Lower leg skin (tissue), 4 donors: Measurements from ENCODE around the gene CEP44. TPM values are rescaled to one million over a fixed set of nuclear protein-coding genes. Genes with fewer than 3 reads are reported as not detected.

Source experiments
- DNase-seq, 2 donors: peaks; one replicate each; pipeline ENCODE4 v3.0.0-alpha.2; 2019; ENCODE audit warnings: low spot score in 2 of 2
- H3K4me3 ChIP-seq: fragments of 200-600 bp; sonication (generic); 2 replicates; pipeline ENCODE4 v1.5.1; 2017; ENCODE audit warnings: mild to moderate bottlenecking, low read depth; ENCODE audit not compliant: poor library complexity, severe bottlenecking
- POLR2A ChIP-seq, 2 donors: fragments of 450-650 bp; IDR thresholded peaks; one replicate each; pipeline ENCODE4 v1.6.1; 2016 to 2017; ENCODE audit warnings: antibody characterized with exemption in 2 of 2, mild to moderate bottlenecking in 1 of 2, moderate library complexity in 1 of 2
- WGBS, 2 donors: methylation state at CpG; one replicate each; pipeline ENCODE4 v1.1.5; 2018; 5-methylcytosine and 5-hydroxymethylcytosine counted together
- intact Hi-C: fragments of 100-400 bp; cut with DNase I; formaldehyde crosslinking; loops from one replicate; pipeline ENCODE4 v1.15.0; 2023; ENCODE audit warnings: low total_unique reads
- total RNA-seq, 4 donors: library from RNA; depleted of rRNA; stranded (reverse); fragments of >200 nt; gene quantifications; one replicate each; pipeline ENCODE4 v1.1.0, GENCODE V29; 2016
- TF ChIP-seq, protein P1 (sequence below), 3 donors: fragments of 450-650 bp; IDR thresholded peaks; one replicate each; pipeline ENCODE4 v1.5.1; 2016; ENCODE audit warnings: antibody characterized with exemption in 3 of 3, mild to moderate bottlenecking in 3 of 3, moderate library complexity in 2 of 3

Gene CEP44
- total RNA-seq, 4 donors from 2014 or later, result 10.2 to 32.5 (median 12.7) TPM

DNA sequence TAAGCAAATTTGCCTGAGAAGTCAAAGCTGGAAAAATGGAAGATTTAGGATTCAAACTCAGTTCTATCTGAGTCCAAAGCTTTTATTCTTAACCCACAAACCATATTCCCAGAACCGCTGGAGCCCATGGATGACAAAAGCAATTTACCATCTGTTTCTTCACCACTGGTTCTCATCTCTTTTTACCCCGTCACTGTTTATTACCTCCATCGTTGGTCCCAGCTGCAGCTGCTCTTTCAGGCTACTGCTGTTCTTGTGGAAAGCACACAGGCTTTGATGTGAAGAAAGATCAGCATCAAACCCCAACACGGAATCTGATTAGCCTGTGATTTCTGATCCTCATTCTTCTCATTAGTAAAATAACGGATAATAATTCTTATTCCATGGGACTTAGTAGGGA, 9.8 kb upstream of the CEP44 start:
- 81 to 83% methylated on average over 5 of the region's 5 CpGs for WGBS, 2 donors
- no peak overlapping the region for H3K4me3 ChIP-seq
- TF ChIP-seq, protein P1, sequence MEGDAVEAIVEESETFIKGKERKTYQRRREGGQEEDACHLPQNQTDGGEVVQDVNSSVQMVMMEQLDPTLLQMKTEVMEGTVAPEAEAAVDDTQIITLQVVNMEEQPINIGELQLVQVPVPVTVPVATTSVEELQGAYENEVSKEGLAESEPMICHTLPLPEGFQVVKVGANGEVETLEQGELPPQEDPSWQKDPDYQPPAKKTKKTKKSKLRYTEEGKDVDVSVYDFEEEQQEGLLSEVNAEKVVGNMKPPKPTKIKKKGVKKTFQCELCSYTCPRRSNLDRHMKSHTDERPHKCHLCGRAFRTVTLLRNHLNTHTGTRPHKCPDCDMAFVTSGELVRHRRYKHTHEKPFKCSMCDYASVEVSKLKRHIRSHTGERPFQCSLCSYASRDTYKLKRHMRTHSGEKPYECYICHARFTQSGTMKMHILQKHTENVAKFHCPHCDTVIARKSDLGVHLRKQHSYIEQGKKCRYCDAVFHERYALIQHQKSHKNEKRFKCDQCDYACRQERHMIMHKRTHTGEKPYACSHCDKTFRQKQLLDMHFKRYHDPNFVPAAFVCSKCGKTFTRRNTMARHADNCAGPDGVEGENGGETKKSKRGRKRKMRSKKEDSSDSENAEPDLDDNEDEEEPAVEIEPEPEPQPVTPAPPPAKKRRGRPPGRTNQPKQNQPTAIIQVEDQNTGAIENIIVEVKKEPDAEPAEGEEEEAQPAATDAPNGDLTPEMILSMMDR (IDR thresholded peaks at IDR 0.05), result no peak
- no peak for TF ChIP-seq POLR2A (IDR thresholded peaks at IDR 0.05)

DNA sequence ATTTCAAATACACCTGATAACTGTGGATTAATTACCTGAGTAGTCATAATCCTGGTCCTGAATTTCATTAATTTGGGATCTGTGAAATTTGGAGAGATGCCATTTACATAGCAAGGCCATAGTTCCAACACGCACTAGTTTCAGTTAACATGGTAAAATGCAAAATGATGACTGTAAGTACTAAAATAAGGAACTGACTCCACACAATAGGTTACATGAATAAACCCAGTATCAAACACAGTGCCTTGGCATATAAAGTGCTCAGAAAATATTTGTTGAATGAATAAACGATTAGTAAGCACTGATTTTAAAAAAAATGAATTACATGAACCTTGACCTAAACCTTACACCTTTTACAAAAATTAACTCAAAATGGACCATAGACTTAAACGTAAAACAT, 9.3 kb upstream of the CEP44 start:
- no peak overlapping the region for H3K4me3 ChIP-seq
- intact Hi-C loops, result no loop called here
- DNase-seq, result no peak
- TF ChIP-seq, protein P1 (IDR thresholded peaks at IDR 0.05), result no peak
- no peak for TF ChIP-seq POLR2A (IDR thresholded peaks at IDR 0.05)
- 70 to 73% methylated on average over 3 of the region's 3 CpGs for WGBS, 2 donors

More for the DNA sequence above, 9.8 kb upstream of the CEP44 start:
- no peak for DNase-seq
- intact Hi-C loops, result no loop called here

DNA sequence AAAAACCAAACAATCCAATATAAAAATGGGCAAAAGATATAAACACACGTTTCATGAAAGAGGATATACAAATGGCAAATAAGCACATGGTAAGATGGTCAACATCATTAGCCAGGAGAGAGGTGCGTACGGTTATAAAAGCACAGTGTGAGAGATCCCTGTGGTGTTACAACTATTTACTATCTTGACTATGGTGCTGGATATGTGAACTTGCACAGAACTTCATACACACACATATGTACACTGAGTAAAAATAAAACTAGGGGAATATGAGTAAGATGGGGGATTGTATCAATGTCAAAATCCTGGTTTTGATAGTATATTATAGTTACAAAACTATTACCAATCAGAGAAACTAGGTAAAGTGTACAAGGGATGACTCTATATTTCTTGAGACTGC, 8.6 kb upstream of the CEP44 start:
- TF ChIP-seq, protein P1 (IDR thresholded peaks at IDR 0.05), result no peak
- no peak for TF ChIP-seq POLR2A (IDR thresholded peaks at IDR 0.05)
- 85 to 100% methylated on average over 3 of the region's 3 CpGs for WGBS, 2 donors

DNA sequence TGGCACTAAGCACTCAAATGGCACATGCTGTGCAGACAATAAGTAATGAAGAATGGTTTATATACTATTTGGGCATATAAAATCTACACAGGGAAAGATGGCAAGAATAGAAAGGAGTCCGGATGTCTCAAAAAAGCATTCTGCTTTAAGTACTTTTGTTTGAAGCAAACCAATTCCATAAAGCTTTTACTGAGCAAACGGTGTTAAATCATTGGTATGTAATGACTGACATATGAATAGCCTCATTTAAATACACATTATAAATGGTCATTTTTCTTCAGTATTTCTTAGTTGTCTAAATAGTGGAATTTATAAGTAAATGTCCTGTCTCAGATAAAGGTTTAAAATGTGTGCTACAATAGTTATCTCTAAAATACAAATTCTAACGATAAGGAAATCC, 6.3 kb upstream of the CEP44 start:
- 72 to 74% methylated on average over 3 of the region's 3 CpGs for WGBS, 2 donors
- H3K4me3 ChIP-seq, result no peak overlapping the region
- intact Hi-C loops, result no loop called here
- no peak for DNase-seq
- TF ChIP-seq POLR2A (IDR thresholded peaks at IDR 0.05), result no peak
- TF ChIP-seq, protein P1 (IDR thresholded peaks at IDR 0.05), result no peak

More for the DNA sequence above, 8.6 kb upstream of the CEP44 start:
- DNase-seq, result no peak
- intact Hi-C loops, result no loop called here
- no peak overlapping the region for H3K4me3 ChIP-seq

DNA sequence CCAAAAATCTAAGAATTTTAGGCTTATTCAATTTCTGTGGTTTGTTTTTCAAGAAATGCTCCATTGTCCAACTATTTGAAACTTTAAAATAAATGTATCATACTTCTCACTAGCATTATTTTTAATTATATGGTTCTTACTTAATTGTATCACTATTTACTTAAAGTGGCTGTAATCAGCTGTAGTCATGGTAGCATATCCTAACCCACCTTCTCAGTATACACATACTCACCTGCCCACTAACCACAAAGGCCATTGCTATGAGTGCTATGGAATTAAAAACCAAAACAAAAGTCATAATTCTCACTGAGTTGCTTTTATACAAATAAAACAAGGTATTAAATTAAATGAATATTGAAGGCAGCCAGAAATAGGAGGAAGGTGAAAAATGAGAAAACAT, 5.2 kb upstream of the CEP44 start:
- intact Hi-C loops, result no loop called here
- DNase-seq, result no peak
- no peak overlapping the region for H3K4me3 ChIP-seq
- TF ChIP-seq, protein P1 (IDR thresholded peaks at IDR 0.05), result no peak
- no peak for TF ChIP-seq POLR2A (IDR thresholded peaks at IDR 0.05)

DNA sequence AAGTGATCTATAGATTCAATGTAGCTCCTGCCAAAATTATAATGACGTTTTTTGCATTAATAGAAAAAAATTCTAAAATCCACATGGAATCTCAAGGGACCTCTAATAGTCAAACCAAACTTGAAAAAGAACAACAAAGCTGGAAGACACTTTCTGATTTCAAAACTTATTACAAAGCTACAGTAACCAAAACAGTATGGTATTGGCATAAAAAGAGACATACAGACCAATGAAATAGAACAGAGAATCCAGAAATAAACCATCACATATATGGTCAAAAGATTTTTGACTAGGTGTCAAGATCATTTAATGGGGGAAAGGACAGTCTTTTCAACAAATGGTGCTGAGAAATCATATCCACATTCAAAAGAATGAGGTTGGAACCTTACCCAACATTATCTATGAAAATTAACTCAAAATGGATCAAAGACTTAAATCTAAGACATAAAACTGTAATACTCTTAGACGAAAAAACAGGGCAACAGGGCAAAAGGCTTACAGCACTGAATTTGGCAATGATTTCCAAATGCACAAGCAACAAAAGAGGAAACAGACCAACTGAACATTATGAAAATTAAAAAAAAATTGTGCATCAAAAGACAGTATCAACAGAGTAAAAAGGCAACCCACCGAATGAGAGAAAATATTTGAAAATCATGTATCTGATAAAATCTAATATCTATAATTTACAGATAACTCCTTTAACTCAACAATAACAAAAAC, 4.1 kb upstream of the CEP44 start:
- DNase-seq, result no peak
- intact Hi-C loops, result loop anchor here (10.0 kb wide), 1 partner anchor 1565 kb away; no protein-coding TSS in a partner anchor
- TF ChIP-seq, protein P1 (IDR thresholded peaks at IDR 0.05), result no peak
- TF ChIP-seq POLR2A (IDR thresholded peaks at IDR 0.05), result no peak
- WGBS, 2 donors, result 90 to 96% methylated on average over 3 of the region's 3 CpGs
- H3K4me3 ChIP-seq, result no peak overlapping the region
